NT2/D1 (cell line): ENCODE measurements around the gene TATDN2.

Experiments used
- SUZ12 ChIP-seq: IDR thresholded peaks from 2 replicates; pipeline ENCODE4 v1.6.1; 2011; ENCODE audit not compliant: insufficient read length, insufficient read depth; ENCODE audit errors: extremely low read depth
- YY1 ChIP-seq: IDR thresholded peaks from 2 replicates; pipeline ENCODE4 v1.6.1; 2011; ENCODE audit not compliant: insufficient read length, insufficient read depth
- ZNF274 ChIP-seq: IDR thresholded peaks from 2 replicates; pipeline ENCODE4 v1.6.1; 2011; ENCODE audit warnings: mild to moderate bottlenecking, low read depth, low read length

GRCh38 chr3:10268930-10269329, 20.7 kb downstream of the TATDN2 start:
- TF ChIP-seq SUZ12 (no peak), YY1 (no peak), ZNF274 (no peak)
